ENCODE data around the gene CDC45.
"Not testable (repeated sequence)": the region's sequence is repeated elsewhere in the genome, so short reads cannot be mapped to it uniquely, and the experiment has no call there.

The CDC45 gene

DNA sequence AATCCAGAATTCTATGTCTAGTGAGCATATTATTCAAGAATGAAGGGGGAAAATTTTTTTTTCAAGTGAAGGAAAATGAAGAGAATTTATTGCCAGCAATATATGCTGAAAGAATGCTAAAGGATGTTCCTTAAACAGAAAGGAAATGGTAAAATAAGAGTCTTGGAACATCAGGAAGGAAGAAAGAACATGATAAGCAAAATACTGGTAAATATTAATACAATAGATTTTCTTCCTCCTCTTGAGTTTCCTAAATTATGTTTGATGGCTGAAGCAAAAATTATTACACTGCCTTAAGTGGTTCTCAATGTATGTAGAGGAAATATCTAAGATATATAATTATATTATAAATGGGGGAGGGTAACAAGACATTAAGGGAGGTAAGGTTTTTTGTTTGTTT is 54.1 kb downstream of the CDC45 start:
- no peak for DNase-seq

DNA sequence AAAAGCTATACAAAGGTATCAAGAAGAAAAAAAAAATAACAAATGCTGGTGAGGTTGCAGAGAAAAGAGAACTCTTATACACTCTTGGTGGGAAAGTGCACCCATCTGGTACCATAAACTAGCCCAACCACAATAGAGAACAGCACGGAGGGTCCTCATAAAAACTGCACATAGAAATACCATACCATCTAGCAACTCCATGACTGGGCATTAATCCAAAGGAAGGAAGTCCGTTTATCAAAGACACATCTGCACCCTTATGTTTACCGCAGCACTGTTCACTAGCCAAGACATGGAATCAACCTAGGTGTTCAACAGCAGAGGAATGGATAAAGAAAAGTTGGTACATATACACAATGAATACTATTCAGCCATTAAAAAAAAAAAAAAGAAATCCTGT is 55.3 kb downstream of the CDC45 start:
- DNase-seq, result no peak

GRCh38 chr22:19536564-19536963 is 56.8 kb downstream of the CDC45 start:
- no peak for DNase-seq

- DNase-seq, result no peak
Observed at GRCh38 chr22:19537941-19538488, 58.3 kb downstream of the CDC45 start.

DNA sequence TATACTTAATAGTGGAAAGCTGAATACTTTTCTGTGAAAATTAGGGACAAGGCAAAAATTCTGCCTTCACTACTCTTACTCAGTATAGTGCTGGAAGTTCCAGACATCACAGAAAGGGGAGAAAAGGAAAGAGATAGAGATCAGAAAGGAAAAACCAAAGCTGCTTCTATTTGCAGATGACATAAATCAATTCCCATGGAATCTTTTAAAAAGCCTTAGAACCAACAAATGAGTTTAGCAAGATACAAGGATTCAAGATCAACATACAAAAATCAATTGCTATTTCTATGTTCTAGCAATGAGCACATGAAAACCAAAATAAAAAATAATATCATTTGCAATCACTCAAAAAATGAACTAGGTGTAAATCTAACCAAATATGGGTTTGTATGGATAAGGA is 60.7 kb downstream of the CDC45 start:
- no peak for DNase-seq

DNA sequence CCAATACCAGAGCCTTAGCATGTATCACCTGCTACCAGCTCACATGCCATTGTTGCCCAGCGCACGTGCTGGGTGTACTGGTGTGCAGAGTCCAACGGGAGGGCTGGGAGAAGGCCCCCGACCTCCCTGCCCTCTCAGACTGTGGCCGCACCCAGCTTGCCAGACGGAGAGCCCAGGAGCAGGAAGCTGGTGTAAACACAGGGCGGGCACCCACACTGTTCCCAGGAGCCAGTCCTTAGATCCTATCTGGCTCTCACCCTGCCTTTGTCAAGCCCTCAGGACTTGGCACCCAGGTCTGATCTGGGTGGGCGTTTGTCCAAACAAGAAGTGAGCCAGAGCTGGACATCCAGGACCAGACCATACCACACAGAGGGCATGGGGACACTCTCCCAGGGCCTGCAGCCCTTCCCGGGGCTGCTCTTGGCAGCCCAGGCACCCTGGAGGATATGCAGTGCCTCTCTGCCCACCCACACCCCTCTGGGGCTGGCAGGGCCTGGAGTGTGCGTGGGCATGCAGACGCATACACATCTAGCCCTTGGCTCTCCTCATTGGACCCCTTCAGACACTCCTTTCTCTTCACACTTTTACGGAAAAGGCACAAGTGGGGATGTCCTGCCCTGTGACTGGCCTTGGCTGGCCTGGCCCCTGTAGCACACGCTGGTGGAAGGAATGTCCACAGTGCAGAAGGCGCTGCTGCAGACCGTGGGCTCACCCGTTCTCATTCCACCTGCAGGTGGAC is 64.4 kb downstream of the CDC45 start:
- no peak for DNase-seq

DNA sequence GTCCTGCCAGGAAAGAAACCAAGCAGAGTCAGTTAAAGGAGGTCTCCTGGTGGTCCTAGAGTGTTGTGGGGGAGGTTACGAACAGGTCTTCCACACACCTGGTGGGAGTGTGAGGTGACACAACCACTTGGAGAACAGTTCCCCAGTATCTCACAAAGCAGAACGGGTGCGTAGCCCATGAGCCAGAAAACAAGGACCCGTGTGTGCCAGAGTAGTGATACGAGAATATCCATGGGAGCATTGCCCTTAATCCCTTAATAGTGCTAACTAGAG is 66.2 kb downstream of the CDC45 start:
- DNase-seq, result no peak

- DNase-seq, result no peak
Observed at GRCh38 chr22:19546680-19547079, 67.0 kb downstream of the CDC45 start.

DNA sequence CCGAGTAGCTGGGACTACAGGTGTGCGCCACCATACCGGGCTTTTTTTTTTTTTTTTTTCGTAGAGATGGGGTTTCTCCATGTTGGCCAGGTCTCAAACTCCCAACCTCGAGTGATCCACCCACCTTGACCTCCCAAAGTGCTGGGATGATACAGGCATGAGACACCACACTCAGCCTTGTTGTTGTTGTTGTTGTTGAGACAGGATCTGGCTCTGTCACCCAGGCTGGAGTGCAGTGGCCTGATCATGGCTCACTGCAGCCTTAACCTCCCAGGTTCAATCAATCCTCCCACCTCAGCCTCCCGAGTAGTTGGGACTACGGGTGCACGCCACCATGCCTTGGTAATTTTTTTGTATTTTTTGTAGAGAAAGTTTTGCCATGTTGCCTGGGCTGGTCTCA is 67.9 kb downstream of the CDC45 start:
- DNase-seq, result no peak

- DNase-seq, result not testable (repeated sequence)
Observed at GRCh38 chr22:19548427-19548826, 68.7 kb downstream of the CDC45 start.

DNA sequence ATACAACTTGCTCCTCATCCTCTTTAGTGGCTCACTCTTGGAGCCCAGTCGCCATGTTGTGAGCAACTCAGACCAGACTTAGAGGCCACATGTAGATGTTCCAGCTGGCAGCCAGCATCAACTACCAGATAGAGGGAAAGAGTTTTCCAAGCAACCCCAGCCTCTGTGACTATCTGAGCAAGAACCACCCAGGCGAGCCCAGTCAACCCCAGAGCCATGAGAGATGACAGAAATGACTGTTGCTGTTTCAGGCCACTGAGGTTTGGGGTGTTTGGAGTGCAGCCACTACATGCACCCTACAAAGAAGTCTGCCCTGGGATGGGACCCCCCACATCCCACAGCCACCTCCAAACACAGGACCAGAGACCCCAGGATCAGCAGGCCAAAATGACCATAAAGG is 69.2 kb downstream of the CDC45 start:
- DNase-seq, result no peak

- no peak for DNase-seq
Observed at GRCh38 chr22:19549428-19549827, 69.7 kb downstream of the CDC45 start.

DNA sequence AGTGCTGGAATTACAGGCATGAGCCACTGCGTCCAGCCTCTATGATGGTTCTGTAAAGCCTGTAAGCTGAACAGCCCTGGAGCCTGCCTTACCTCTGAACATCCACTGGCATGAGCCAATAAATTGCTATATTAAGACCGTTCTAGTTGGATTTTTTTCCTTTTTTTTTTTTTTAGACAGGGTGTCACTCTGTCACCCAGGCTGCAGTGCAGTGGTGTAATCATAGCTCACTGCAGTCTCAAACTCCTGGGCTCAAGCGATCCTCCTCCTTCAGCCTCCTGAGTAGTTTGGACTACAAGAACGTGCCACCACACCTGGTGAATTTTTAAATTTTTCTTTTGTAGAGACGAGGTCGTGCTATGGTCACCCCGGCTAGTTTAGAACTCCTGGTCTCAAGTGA is 70.7 kb downstream of the CDC45 start:
- DNase-seq, result no peak

DNA sequence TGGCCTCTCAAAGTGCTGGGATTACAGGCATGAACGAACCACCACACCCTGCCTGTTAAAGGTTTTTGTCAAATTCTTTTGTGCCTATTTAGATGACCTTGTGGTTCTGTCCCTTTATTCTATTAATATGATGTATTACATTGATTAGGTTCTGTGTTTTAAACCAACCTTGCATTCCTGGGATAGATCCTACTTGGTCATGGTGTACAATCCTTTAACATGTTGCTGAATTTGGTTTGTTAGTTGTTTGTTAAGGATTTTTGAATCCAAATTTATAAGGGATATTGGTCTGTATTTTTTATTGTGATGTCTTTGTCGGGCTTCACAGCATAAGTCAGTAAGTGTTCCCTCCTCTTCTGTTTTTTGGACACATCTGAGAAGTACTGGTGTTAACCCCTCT is 73.5 kb downstream of the CDC45 start:
- DNase-seq, result no peak

DNA sequence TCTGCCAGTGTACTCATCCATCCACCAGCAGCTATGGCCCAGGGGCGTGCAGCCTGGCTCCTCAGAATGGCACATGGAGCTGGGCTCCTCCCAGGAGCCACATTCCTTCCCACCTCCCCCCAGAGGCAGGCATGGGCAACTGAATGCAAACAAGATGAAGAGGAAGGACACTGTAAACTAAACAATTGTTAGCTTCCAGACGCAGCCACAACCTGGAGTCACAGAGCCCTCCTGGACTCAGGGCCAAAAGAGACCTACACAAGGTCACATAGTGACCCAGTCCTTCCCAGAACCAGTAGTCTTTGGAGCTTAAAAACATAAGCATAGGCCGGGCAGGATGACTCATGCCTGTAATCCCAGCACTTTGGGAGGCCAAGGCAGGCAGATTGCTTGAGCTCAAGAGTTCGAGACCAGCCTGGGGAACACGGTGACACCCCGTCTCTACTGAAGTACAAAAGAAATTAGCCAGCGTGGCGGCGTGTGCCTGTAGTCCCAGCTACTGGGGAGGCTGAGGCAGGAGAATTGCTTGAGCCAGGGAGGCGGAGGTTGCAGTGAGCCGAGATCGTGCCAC is 75.2 kb downstream of the CDC45 start:
- DNase-seq, result no peak

- no peak for DNase-seq
Observed at GRCh38 chr22:19555651-19556050, 75.9 kb downstream of the CDC45 start.

- DNase-seq, result no peak
Observed at GRCh38 chr22:19556963-19557545, 77.3 kb downstream of the CDC45 start.

- DNase-seq, result no peak
Observed at GRCh38 chr22:19559324-19559811, 79.6 kb downstream of the CDC45 start.

GRCh38 chr22:19559956-19560355 is 80.2 kb downstream of the CDC45 start:
- DNase-seq, result no peak

- no peak for DNase-seq
Observed at GRCh38 chr22:19565382-19566278, 85.9 kb downstream of the CDC45 start.

- DNase-seq, result no peak
Observed at GRCh38 chr22:19566279-19567156, 86.8 kb downstream of the CDC45 start.
